SK-N-SH (cell line): ENCODE data around the gene ERI3. TPM values are rescaled to one million over a fixed set of nuclear protein-coding genes. Genes with fewer than 3 reads are reported as not detected.

ENCODE experiments used
- CTCF ChIA-PET: fragments of 300-600, 350-600 bp; formaldehyde crosslinking; extraction: SDS; loops from one replicate; lab custom pipeline; 2021; lab: Yijun Ruan, JAX
- POLR2A ChIA-PET: fragments of 350-600 bp; sonication (Branson Sonifier 250); formaldehyde crosslinking; extraction: SDS; loops from one replicate; lab custom pipeline; 2020; ENCODE audit warnings: antibody characterized with exemption, inconsistent platforms; lab: Yijun Ruan, JAX
- DNase-seq: peaks from one replicate; pipeline ENCODE4 v3.0.0; 2012
- H2AFZ ChIP-seq: fragments of 200-600 bp; sonication (generic); 2 replicates; pipeline ENCODE4 v1.8.1; 2016; ENCODE audit warnings: antibody characterized with exemption, mild to moderate bottlenecking, low read depth
- H3F3A ChIP-seq: fragments of 200-600 bp; sonication (generic); replicated peaks from 2 replicates; pipeline ENCODE3; 2016; ENCODE audit warnings: antibody characterized with exemption, mild to moderate bottlenecking; ENCODE audit not compliant: insufficient read depth
- H3K27ac ChIP-seq, 2 experiments: fragments of 200-500 bp in 1 of 2; fragments of 200-600 bp in 1 of 2; sonication (Bioruptor generic) in 1 of 2; sonication (generic), shearing (Covaris generic) in 1 of 2; 2 replicates each; pipeline versions ENCODE4 v1.5.1 to v1.6.1; 2014 to 2016; ENCODE audit warnings: low read depth in 2 of 2, inconsistent platforms in 1 of 2, low read length in 1 of 2, mild to moderate bottlenecking in 1 of 2, mixed read lengths in 1 of 2
- H3K27me3 ChIP-seq: fragments of 200-600 bp; sonication (generic), shearing (Covaris generic); 2 replicates; pipeline ENCODE4 v1.6.1; 2016; ENCODE audit warnings: mixed run types; ENCODE audit not compliant: insufficient read depth
- H3K36me3 ChIP-seq, 2 experiments: fragments of 200-500 bp in 1 of 2; fragments of 200-600 bp in 1 of 2; sonication (Bioruptor generic) in 1 of 2; sonication (generic) in 1 of 2; replicated peaks in 1 of 2; 2 replicates each; pipeline versions ENCODE3 to v1.5.1; 2014 to 2016; ENCODE audit warnings: low read length in 1 of 2, mild to moderate bottlenecking in 1 of 2; ENCODE audit not compliant: insufficient read depth in 2 of 2, control insufficient read depth in 1 of 2
- H3K4me1 ChIP-seq, 2 experiments: fragments of 200-500 bp in 1 of 2; fragments of 200-600 bp in 1 of 2; sonication (Bioruptor generic) in 1 of 2; sonication (generic), shearing (Covaris generic) in 1 of 2; 2 replicates each; pipeline versions ENCODE4 v1.5.1 to v1.6.1; 2014 to 2016; ENCODE audit warnings: low read depth in 1 of 2, low read length in 1 of 2, mixed run types in 1 of 2; ENCODE audit not compliant: insufficient read depth in 2 of 2, control insufficient read depth in 1 of 2
- H3K4me2 ChIP-seq: fragments of 200-600 bp; sonication (generic), shearing (Covaris generic); 2 replicates; pipeline ENCODE4 v1.6.1; 2017; ENCODE audit warnings: mixed run types
- H3K4me3 ChIP-seq, 2 experiments: fragments of 200-500 bp in 1 of 2; fragments of 200-600 bp in 1 of 2; sonication (Bioruptor generic) in 1 of 2; sonication (generic), shearing (Covaris generic) in 1 of 2; 2 replicates each; pipeline versions ENCODE4 v1.5.1 to v1.8.1; 2014 to 2016; ENCODE audit warnings: low read depth in 2 of 2, inconsistent platforms in 1 of 2, low read length in 1 of 2, mild to moderate bottlenecking in 1 of 2, mixed read lengths in 1 of 2, moderate library complexity in 1 of 2
- H3K79me2 ChIP-seq: fragments of 200-600 bp; sonication (generic); 2 replicates; pipeline ENCODE4 v1.8.1; 2017; ENCODE audit warnings: mild to moderate bottlenecking; ENCODE audit not compliant: insufficient read depth
- H3K9ac ChIP-seq: fragments of 200-600 bp; sonication (generic); 2 replicates; pipeline ENCODE4 v1.6.1; 2017; ENCODE audit warnings: mixed run types
- H3K9me2 ChIP-seq: fragments of 200-600 bp; sonication (generic); 2 replicates; pipeline ENCODE4 v1.6.1; 2017; ENCODE audit warnings: mixed run types
- H3K9me3 ChIP-seq: fragments of 200-600 bp; sonication (generic); 2 replicates; pipeline ENCODE4 v1.6.1; 2017; ENCODE audit warnings: mixed run types, mild to moderate bottlenecking, moderate library complexity
- H4K20me1 ChIP-seq: fragments of 200-600 bp; sonication (generic); 2 replicates; pipeline ENCODE4 v1.6.1; 2017; ENCODE audit warnings: mild to moderate bottlenecking, mixed run types; ENCODE audit not compliant: insufficient read depth
- CHD2 ChIP-seq: fragments of 150-350 bp; IDR thresholded peaks from 2 replicates; pipeline ENCODE4 v1.6.1; 2018; ENCODE audit warnings: low read length; ENCODE audit not compliant: partially characterized antibody
- FOXM1 ChIP-seq: IDR thresholded peaks from 2 replicates; pipeline ENCODE4 v1.4.0; 2012; ENCODE audit warnings: low read depth, mild to moderate bottlenecking
- MEF2A ChIP-seq: IDR thresholded peaks from 2 replicates; pipeline ENCODE4 v1.4.0; 2012; ENCODE audit warnings: low read depth, borderline replicate concordance
- NFIC ChIP-seq: IDR thresholded peaks from 2 replicates; pipeline ENCODE4 v1.4.0; 2012; ENCODE audit warnings: borderline replicate concordance
- NRF1 ChIP-seq: IDR thresholded peaks from 2 replicates; pipeline ENCODE4 v1.6.1; 2012; ENCODE audit warnings: low read depth, mild to moderate bottlenecking, low read length
- RAD21 ChIP-seq: IDR thresholded peaks from 2 replicates; pipeline ENCODE4 v1.6.1; 2012; ENCODE audit warnings: mild to moderate bottlenecking, low read length
- RCOR1 ChIP-seq: fragments of 150-350 bp; IDR thresholded peaks from 2 replicates; pipeline ENCODE4 v1.6.1; 2017; ENCODE audit warnings: antibody characterized with exemption, low read length
- RFX5 ChIP-seq: IDR thresholded peaks from 2 replicates; pipeline ENCODE4 v1.6.1; 2012; ENCODE audit warnings: mild to moderate bottlenecking, improper control_type of control experiment, low read length
- SMC3 ChIP-seq: IDR thresholded peaks from 2 replicates; pipeline ENCODE4 v1.6.1; 2012; ENCODE audit warnings: low read depth, low read length, improper control_type of control experiment
- TCF12 ChIP-seq: IDR thresholded peaks from 2 replicates; pipeline ENCODE4 v1.4.0; 2012
- WGBS: methylation state at CpG from one replicate; pipeline ENCODE4 v1.1.6; 2017; ENCODE audit warnings: low lambda C conversion rate; 5-methylcytosine and 5-hydroxymethylcytosine counted together
- polyA plus RNA-seq, 3 experiments: library from polyadenylated mRNA; depleted of rRNA; stranded (reverse); fragments of >200 nt; gene quantifications; 2 replicates each; pipeline ENCODE4 v1.2.3, GENCODE V29; 2012
- TF ChIP-seq, protein P1 (sequence below): fragments of 200-600 bp; sonication (generic); IDR thresholded peaks from 2 replicates; pipeline ENCODE4 v1.6.1; 2017; ENCODE audit warnings: antibody characterized with exemption, mild to moderate bottlenecking, moderate library complexity

ERI3 gene
- polyA plus RNA-seq, 1 of the 3 experiments (the other 2 are of a cell fraction): 60.7 TPM

DNA sequence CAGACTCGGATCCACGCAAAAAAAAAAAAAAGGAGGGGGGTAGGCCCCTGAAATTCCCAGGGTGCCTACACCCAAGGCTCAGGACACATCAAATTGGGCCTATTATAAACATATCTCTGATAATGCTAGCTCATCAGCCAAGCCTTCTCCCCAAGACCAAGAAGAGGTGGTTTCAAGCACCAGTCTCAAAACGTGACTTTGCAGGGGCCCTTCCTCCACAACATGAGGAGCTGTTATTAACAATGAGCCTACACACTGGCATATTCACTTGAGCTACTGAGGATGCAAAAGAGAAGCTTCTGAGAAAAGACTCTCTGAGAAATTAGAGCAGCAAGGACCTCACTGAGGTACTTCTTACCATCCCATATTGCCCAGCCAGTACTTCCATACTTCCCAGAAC, 32.7 kb downstream of the ERI3 start:
- H3K9me2 ChIP-seq: no peaks in the 10 kb centered on the region
- peaks cover 9 to 15% of the 10 kb centered on the region in 2 experiments for H3K4me1 ChIP-seq
- POLR2A ChIA-PET: no interaction called here
- peaks cover 0 to 25% of the 10 kb centered on the region in 2 experiments for H3K36me3 ChIP-seq
- no peak overlapping the region for H3K4me2 ChIP-seq
- CTCF ChIA-PET: interaction anchor here (0.6 to 8.4 kb wide), 5 partner anchors 11 to 110 kb away, joined by 3 to 89 read pairs (median 4); partner anchors contain the start of gene DMAP1
- WGBS: 97% methylated on average over 3 of the region's 3 CpGs
- peaks cover 15% of the 10 kb centered on the region for H3F3A ChIP-seq
- peaks cover 6% of the 10 kb centered on the region; the same call in 1 of the 2 replicates for H3K79me2 ChIP-seq
- H3K9ac ChIP-seq: no peak overlapping the region
- no peak for DNase-seq
- no peaks in the 10 kb centered on the region for H3K27me3 ChIP-seq
- no peaks in the 10 kb centered on the region for H4K20me1 ChIP-seq
- H3K27ac ChIP-seq: no peak overlapping the region
- H2AFZ ChIP-seq: no peak overlapping the region
- no peak overlapping the region for H3K4me3 ChIP-seq
- TF ChIP-seq FOXM1 (no peak), NFIC (no peak), CHD2 (no peak), NRF1 (no peak)
- no peaks in the 10 kb centered on the region for H3K9me3 ChIP-seq

DNA sequence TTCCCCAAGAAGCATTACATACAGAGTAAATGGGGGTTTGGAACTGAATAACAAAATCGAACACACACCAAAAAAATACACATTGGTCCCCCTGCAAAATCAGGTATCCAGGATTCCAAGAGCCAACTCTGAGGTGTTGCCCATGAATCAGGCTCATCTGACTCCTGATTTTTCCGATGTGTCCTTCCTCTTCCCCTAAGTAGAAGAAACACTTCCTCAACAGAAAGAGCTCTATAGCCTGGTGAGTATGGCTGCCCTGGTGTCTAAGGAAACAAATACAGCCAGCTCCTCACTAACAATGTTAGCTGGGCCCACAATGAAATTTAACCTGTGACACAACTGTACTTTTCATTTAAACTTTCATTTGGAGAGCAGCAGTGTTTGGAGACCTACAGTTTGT, 33.6 kb downstream of the ERI3 start:
- ChIA-PET POLR2A (no interaction called here), CTCF (interaction anchor here (0.6 to 8.4 kb wide), 4 partner anchors 10 to 109 kb away, joined by 3 to 89 read pairs (median 4); partner anchors contain the start of gene DMAP1)
- Histone ChIP-seq H3K4me2 (no peak overlapping the region), H3K9ac (no peak overlapping the region), H3K36me3 (peaks cover 0 to 34% of the 10 kb centered on the region in 2 experiments), H4K20me1 (no peaks in the 10 kb centered on the region), H3K27me3 (no peaks in the 10 kb centered on the region), H3K9me2 (no peaks in the 10 kb centered on the region), H3K4me3 (no peak overlapping the region), H3K79me2 (peaks cover 6% of the 10 kb centered on the region; the same call in 1 of the 2 replicates), H3F3A (peaks cover 6% of the 10 kb centered on the region), H3K9me3 (no peaks in the 10 kb centered on the region), H3K27ac (no peak overlapping the region), H2AFZ (no peak overlapping the region), H3K4me1 (peaks cover 4 to 6% of the 10 kb centered on the region in 2 experiments; a peak in 2 of 4 replicates)
- TF ChIP-seq NRF1: no peak
- no peak for TF ChIP-seq TCF12
- DNase-seq: no peak
- 90% methylated on average over 2 of the region's 2 CpGs for WGBS

DNA sequence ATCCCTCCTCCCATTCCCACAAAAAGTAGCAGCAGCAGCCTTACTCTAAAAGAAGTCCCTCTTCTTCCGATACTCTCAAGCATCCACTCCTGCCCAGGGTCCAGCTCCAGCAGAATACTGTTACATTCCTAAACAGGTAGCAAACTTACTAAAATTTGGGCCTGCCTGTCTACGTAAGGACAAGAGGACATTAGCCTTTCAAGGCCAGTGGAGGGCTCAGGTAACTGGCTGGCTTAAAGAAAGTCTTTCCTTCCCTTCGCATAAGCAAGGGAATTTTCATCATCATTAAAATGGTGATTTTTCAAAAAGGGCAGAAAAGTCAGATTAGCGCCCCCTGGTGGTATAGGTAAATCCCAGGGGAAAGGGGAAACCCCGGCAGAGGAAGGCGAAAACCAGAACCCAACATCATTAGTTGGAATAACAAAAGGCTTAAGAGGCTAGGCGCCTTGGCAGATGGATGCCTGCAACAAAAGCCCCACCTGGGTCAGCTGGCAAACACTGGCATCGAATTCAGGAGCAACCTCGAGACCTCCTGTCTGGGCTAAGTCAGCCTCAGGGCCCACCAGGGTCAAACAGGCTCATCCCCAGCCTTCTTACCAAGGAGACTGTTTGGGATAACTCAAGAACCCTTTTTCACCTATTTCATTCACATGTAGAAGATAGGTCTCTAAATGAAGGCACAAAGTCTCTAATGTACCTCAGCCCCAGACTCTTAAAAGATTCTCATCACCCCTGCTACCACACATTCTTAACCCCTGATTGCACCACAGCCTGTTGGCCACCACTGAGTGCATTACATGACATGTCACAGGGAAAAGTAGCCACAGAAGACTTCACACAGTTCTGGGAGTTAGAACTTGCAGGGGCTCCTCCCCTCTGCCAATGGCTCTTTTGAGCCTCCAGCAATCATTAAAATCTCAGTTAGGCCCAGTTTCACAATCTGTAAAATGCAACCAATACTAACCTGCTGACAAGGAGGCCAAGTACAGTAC, 36.7 kb downstream of the ERI3 start:
- Histone ChIP-seq H3K36me3 (peaks cover 10 to 54% of the 10 kb centered on the region in 2 experiments), H3K9ac (no peak overlapping the region), H3K79me2 (no peaks in the 10 kb centered on the region), H3K4me1 (no peaks in the 10 kb centered on the region; a peak in 1 of 4 replicates), H3K27ac (no peak overlapping the region; a peak in 1 of 4 replicates), H3K4me3 (no peak overlapping the region), H3K27me3 (no peaks in the 10 kb centered on the region), H3F3A (no peaks in the 10 kb centered on the region), H3K4me2 (no peak overlapping the region), H4K20me1 (no peaks in the 10 kb centered on the region), H2AFZ (no peak overlapping the region), H3K9me3 (no peaks in the 10 kb centered on the region), H3K9me2 (no peaks in the 10 kb centered on the region)
- TF ChIP-seq RFX5 (no peak), RAD21 (peak; percentile 55), RCOR1 (no peak), SMC3 (peak; percentile 51), MEF2A (no peak), FOXM1 (no peak)
- TF ChIP-seq, protein P1, sequence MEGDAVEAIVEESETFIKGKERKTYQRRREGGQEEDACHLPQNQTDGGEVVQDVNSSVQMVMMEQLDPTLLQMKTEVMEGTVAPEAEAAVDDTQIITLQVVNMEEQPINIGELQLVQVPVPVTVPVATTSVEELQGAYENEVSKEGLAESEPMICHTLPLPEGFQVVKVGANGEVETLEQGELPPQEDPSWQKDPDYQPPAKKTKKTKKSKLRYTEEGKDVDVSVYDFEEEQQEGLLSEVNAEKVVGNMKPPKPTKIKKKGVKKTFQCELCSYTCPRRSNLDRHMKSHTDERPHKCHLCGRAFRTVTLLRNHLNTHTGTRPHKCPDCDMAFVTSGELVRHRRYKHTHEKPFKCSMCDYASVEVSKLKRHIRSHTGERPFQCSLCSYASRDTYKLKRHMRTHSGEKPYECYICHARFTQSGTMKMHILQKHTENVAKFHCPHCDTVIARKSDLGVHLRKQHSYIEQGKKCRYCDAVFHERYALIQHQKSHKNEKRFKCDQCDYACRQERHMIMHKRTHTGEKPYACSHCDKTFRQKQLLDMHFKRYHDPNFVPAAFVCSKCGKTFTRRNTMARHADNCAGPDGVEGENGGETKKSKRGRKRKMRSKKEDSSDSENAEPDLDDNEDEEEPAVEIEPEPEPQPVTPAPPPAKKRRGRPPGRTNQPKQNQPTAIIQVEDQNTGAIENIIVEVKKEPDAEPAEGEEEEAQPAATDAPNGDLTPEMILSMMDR: peak; percentile 94
- POLR2A ChIA-PET: no interaction called here
- CTCF ChIA-PET: interaction anchor here (0.6 to 8.4 kb wide), 15 partner anchors 9 to 334 kb away, joined by 3 to 89 read pairs (median 5); no protein-coding TSS in a partner anchor
- 59% methylated on average over 9 of the region's 9 CpGs for WGBS
- peak; percentile 72 for DNase-seq
